ENCODE data around the gene EEF1AKMT1. TPM values are rescaled to one million over a fixed set of nuclear protein-coding genes. Genes with fewer than 3 reads are reported as not detected.

Gene EEF1AKMT1
- total and polyA plus RNA-seq, 11 donors = 4.5 to 10.2 (median 8.7) TPM

GRCh38 chr13:20819715-20820114 is 46.0 kb upstream of the EEF1AKMT1 start:
- TF ChIP-seq POLR2A (IDR thresholded peaks at IDR 0.05) (no peak), CTCF (IDR thresholded peaks at IDR 0.05) (no peak)
- WGBS, 4 donors = 78 to 87% (median 85%) methylated on average over 3 of the region's 3 CpGs
- Histone ChIP-seq H3K27ac (peak overlapping the region in 10 of 12 donors; percentile 8 to 74 (median 56)), H3K9me3 (no peaks in the 10 kb centered on the region), H3K36me3 (peaks cover 0 to 17% (median 4%) of the 10 kb centered on the region in 9 donors), H3K4me3 (peak overlapping the region in 3 of 12 donors; percentile 13 to 34 (median 26)), H3K4me1 (peaks cover 0 to 34% (median 12%) of the 10 kb centered on the region in 12 donors), H3K27me3 (no peaks in the 10 kb centered on the region)
- ATAC-seq (no peak), DNase-seq (no peak)
- intact Hi-C loops (cut with DNase I) = loop anchor here in 7 of 10 donors (2.0 to 10.0 kb wide), 4 partner anchors 23 to 325 kb away; partner anchors contain the start of genes EEF1AKMT1 (in 1 of the 7) and IL17D (in 1 of the 7)

- WGBS, 4 donors = 33 to 59% (median 57%) methylated on average over 1 of the region's 1 CpG
- no peaks in the 10 kb centered on the region for H3K27me3 ChIP-seq
- ATAC-seq = no peak
- no peak overlapping the region for H3K4me3 ChIP-seq
- intact Hi-C loops (cut with DNase I) = no loop called here
- H3K9me3 ChIP-seq = no peaks in the 10 kb centered on the region
- H3K36me3 ChIP-seq = peaks cover 0 to 8% (median 0%) of the 10 kb centered on the region in 9 donors
- peak overlapping the region in 11 of 12 donors; percentile 47 to 85 (median 74) for H3K27ac ChIP-seq
- DNase-seq = no peak
- TF ChIP-seq CTCF (IDR thresholded peaks at IDR 0.05) (no peak), POLR2A (IDR thresholded peaks at IDR 0.05) (no peak)
- H3K4me1 ChIP-seq = peaks cover 0 to 40% (median 27%) of the 10 kb centered on the region in 12 donors
Observed at GRCh38 chr13:20815464-20815863, 41.7 kb upstream of the EEF1AKMT1 start.

- Histone ChIP-seq H3K27ac (peak overlapping the region; percentile 41 to 85 (median 72)), H3K4me3 (peak overlapping the region in 4 of 12 donors; percentile 10 to 33 (median 18)), H3K4me1 (peaks cover 0 to 40% (median 29%) of the 10 kb centered on the region in 12 donors), H3K27me3 (no peaks in the 10 kb centered on the region), H3K9me3 (no peaks in the 10 kb centered on the region), H3K36me3 (peaks cover 0 to 7% (median 2%) of the 10 kb centered on the region in 9 donors)
- 10 to 16% (median 12%) methylated on average over 5 of the region's 5 CpGs for WGBS, 4 donors
- ATAC-seq = peak; percentile 95 to 97 (median 96)
- TF ChIP-seq CTCF (IDR thresholded peaks at IDR 0.05) = no peak
- no peak for TF ChIP-seq POLR2A (IDR thresholded peaks at IDR 0.05)
- intact Hi-C loops (cut with DNase I) = loop anchor here in 1 of 10 donors (5.0 kb wide), 1 partner anchor 42 kb away; the partner anchor contains the start of gene EEF1AKMT1
- peak; percentile 79 to 93 (median 86) for DNase-seq
Observed at GRCh38 chr13:20814224-20814910, 40.6 kb upstream of the EEF1AKMT1 start.

GRCh38 chr13:20812890-20813289 is 39.1 kb upstream of the EEF1AKMT1 start:
- no peaks in the 10 kb centered on the region for H3K27me3 ChIP-seq
- TF ChIP-seq CTCF (IDR thresholded peaks at IDR 0.05) = no peak
- no peak for TF ChIP-seq POLR2A (IDR thresholded peaks at IDR 0.05)
- intact Hi-C loops (cut with DNase I) = loop anchor here in 1 of 10 donors (5.0 kb wide), 1 partner anchor 41 kb away; the partner anchor contains the start of gene EEF1AKMT1
- WGBS, 4 donors = 78 to 85% (median 80%) methylated on average over 7 of the region's 7 CpGs
- peaks cover 0 to 20% (median 14%) of the 10 kb centered on the region in 9 donors for H3K36me3 ChIP-seq
- H3K4me1 ChIP-seq = peaks cover 0 to 40% (median 29%) of the 10 kb centered on the region in 12 donors
- peak overlapping the region in 7 of 12 donors; percentile 7 to 85 (median 74) for H3K27ac ChIP-seq
- DNase-seq = no peak
- ATAC-seq = no peak
- H3K9me3 ChIP-seq = no peaks in the 10 kb centered on the region
- H3K4me3 ChIP-seq = no peak overlapping the region

All from heart left ventricle (tissue), 16 donors.